H9 (cell line): ENCODE data around the gene B3GNT9. TPM values are rescaled to one million over a fixed set of nuclear protein-coding genes. Genes with fewer than 3 reads are reported as not detected.

Source experiments
- DNase-seq: peaks from one replicate; pipeline ENCODE4 v3.0.0-alpha.2; 2017
- H2AFZ ChIP-seq: one replicate; pipeline ENCODE4 v1.6.1; 2013; ENCODE audit warnings: mild to moderate bottlenecking, low read length, control low read depth, moderate library complexity
- H2AK5ac ChIP-seq: 2 replicates; pipeline ENCODE4 v1.6.1; 2013; ENCODE audit warnings: low read length, control low read depth, mixed read lengths; ENCODE audit not compliant: insufficient read length
- H2BK120ac ChIP-seq: one replicate; pipeline ENCODE4 v1.6.1; 2013; ENCODE audit warnings: low read depth, mild to moderate bottlenecking, low read length, control low read depth, inconsistent platforms; ENCODE audit not compliant: poor library complexity, severe bottlenecking
- H2BK12ac ChIP-seq: 2 replicates; pipeline ENCODE4 v1.6.1; 2013; ENCODE audit warnings: low read length, control low read depth, mixed read lengths, low read depth; ENCODE audit not compliant: insufficient read length
- H2BK15ac ChIP-seq: 2 replicates; pipeline ENCODE4 v1.6.1; 2013; ENCODE audit warnings: low read depth, low read length, control low read depth
- H2BK20ac ChIP-seq: one replicate; pipeline ENCODE4 v1.6.1; 2013; ENCODE audit warnings: low read depth, mild to moderate bottlenecking, low read length, control low read depth, inconsistent platforms; ENCODE audit not compliant: poor library complexity, severe bottlenecking
- H2BK5ac ChIP-seq: 2 replicates; pipeline ENCODE4 v1.6.1; 2013; ENCODE audit warnings: low read length, control low read depth, mixed read lengths; ENCODE audit not compliant: insufficient read length
- H3K14ac ChIP-seq: 2 replicates; pipeline ENCODE4 v1.6.1; 2013; ENCODE audit warnings: low read length, control low read depth; ENCODE audit not compliant: insufficient read depth
- H3K18ac ChIP-seq: 2 replicates; pipeline ENCODE4 v1.6.1; 2013; ENCODE audit warnings: low read depth, mild to moderate bottlenecking, mixed read lengths, low read length, control low read depth; ENCODE audit not compliant: insufficient read length
- H3K23ac ChIP-seq: 2 replicates; pipeline ENCODE4 v1.6.1; 2013; ENCODE audit warnings: low read length, control low read depth, mixed read lengths, low read depth; ENCODE audit not compliant: insufficient read length
- H3K23me2 ChIP-seq: 2 replicates; pipeline ENCODE4 v1.6.1; 2013; ENCODE audit warnings: low read depth, mild to moderate bottlenecking, mixed read lengths, low read length, control low read depth; ENCODE audit not compliant: insufficient read length, poor library complexity, severe bottlenecking
- H3K27ac ChIP-seq: 2 replicates; pipeline ENCODE4 v1.5.1; 2013; ENCODE audit warnings: low read length, control low read depth, mixed read lengths, low read depth; ENCODE audit not compliant: insufficient read length
- H3K27me3 ChIP-seq: 2 replicates; pipeline ENCODE4 v1.6.1; 2013; ENCODE audit warnings: low read length, control low read depth, inconsistent platforms; ENCODE audit not compliant: insufficient read depth
- H3K4ac ChIP-seq: 2 replicates; pipeline ENCODE4 v1.6.1; 2013; ENCODE audit warnings: low read depth, mild to moderate bottlenecking, control low read depth, inconsistent platforms, low read length, moderate library complexity
- H3K4me1 ChIP-seq: 2 replicates; pipeline ENCODE4 v1.6.1; 2013; ENCODE audit warnings: low read length, control low read depth, inconsistent platforms; ENCODE audit not compliant: insufficient read depth
- H3K4me2 ChIP-seq: 2 replicates; pipeline ENCODE4 v1.6.1; 2013; ENCODE audit warnings: low read length, control low read depth, mixed read lengths; ENCODE audit not compliant: insufficient read length, insufficient read depth
- H3K56ac ChIP-seq: 2 replicates; pipeline ENCODE4 v1.6.1; 2013; ENCODE audit warnings: low read depth, mild to moderate bottlenecking, mixed read lengths, low read length, control low read depth; ENCODE audit not compliant: insufficient read length
- H3K79me1 ChIP-seq: 2 replicates; pipeline ENCODE4 v1.6.1; 2013; ENCODE audit warnings: low read depth, mild to moderate bottlenecking, moderate library complexity, low read length, control low read depth, inconsistent platforms; ENCODE audit not compliant: insufficient read depth, poor library complexity, severe bottlenecking
- H3K79me2 ChIP-seq: 2 replicates; pipeline ENCODE4 v1.6.1; 2013; ENCODE audit warnings: low read length, control low read depth, inconsistent platforms; ENCODE audit not compliant: insufficient read depth
- H3K9ac ChIP-seq: 2 replicates; pipeline ENCODE4 v1.6.1; 2013; ENCODE audit warnings: low read length, control low read depth, mixed read lengths; ENCODE audit not compliant: insufficient read length; ENCODE audit errors: extremely low read depth
- H3K9me3 ChIP-seq: one replicate; pipeline ENCODE4 v1.6.1; 2013; ENCODE audit warnings: low read depth, low read length, inconsistent platforms; ENCODE audit not compliant: control insufficient read depth
- H3T11ph ChIP-seq: one replicate; pipeline ENCODE4 v1.6.1; 2013; ENCODE audit warnings: mild to moderate bottlenecking, low read length, control low read depth, inconsistent platforms
- H4K20me1 ChIP-seq: one replicate; pipeline ENCODE4 v1.6.1; 2013; ENCODE audit not compliant: control insufficient read depth, insufficient read length, insufficient read depth
- H4K5ac ChIP-seq: 2 replicates; pipeline ENCODE4 v1.6.1; 2013; ENCODE audit warnings: low read depth, mild to moderate bottlenecking, mixed read lengths, low read length, control low read depth; ENCODE audit not compliant: insufficient read length
- H4K8ac ChIP-seq: replicated peaks from 2 replicates; pipeline ENCODE4 v1.6.1; 2013; ENCODE audit warnings: low read length, control low read depth, mixed read lengths, low read depth; ENCODE audit not compliant: insufficient read length
- H4K91ac ChIP-seq: 2 replicates; pipeline ENCODE4 v1.6.1; 2013; ENCODE audit warnings: low read depth, mild to moderate bottlenecking, moderate library complexity, mixed read lengths, low read length, control low read depth; ENCODE audit not compliant: insufficient read length
- H3K27ac Mint-ChIP-seq, 3 experiments: 2 replicates in 2 of 3; 3 replicates in 1 of 3; pipeline ENCODE4 v1.8.0; 2020 to 2021; ENCODE audit warnings: mixed read lengths in 3 of 3, mild to moderate bottlenecking in 1 of 3, moderate library complexity in 1 of 3
- H3K27me3 Mint-ChIP-seq: 2 replicates; pipeline ENCODE4 v1.8.0; 2021; ENCODE audit warnings: low read depth, mild to moderate bottlenecking, moderate library complexity, mixed read lengths
- H3K36me3 Mint-ChIP-seq, 3 experiments: 2 replicates in 2 of 3; 3 replicates in 1 of 3; pipeline ENCODE4 v1.8.0; 2020 to 2021; ENCODE audit warnings: low read depth in 3 of 3, mixed read lengths in 3 of 3; ENCODE audit not compliant: insufficient read depth in 1 of 3
- H3K4me1 Mint-ChIP-seq, 2 experiments: 2 replicates each; pipeline ENCODE4 v1.8.0; 2020; ENCODE audit warnings: mixed read lengths in 2 of 2
- H3K4me3 Mint-ChIP-seq, 2 experiments: 2 replicates in 1 of 2; 3 replicates in 1 of 2; pipeline ENCODE4 v1.8.0; 2020 to 2021; ENCODE audit warnings: mild to moderate bottlenecking in 2 of 2, mixed read lengths in 2 of 2, moderate library complexity in 1 of 2
- H3K9me3 Mint-ChIP-seq, 2 experiments: 2 replicates in 1 of 2; 3 replicates in 1 of 2; pipeline ENCODE4 v1.8.0; 2020; ENCODE audit warnings: mild to moderate bottlenecking in 2 of 2, mixed read lengths in 2 of 2, moderate library complexity in 1 of 2
- CTCF ChIP-seq: fragments of 200-600 bp; sonication (generic); conservative IDR thresholded peaks from 3 replicates; pipeline ENCODE4 v1.8.0; 2021; ENCODE audit warnings: antibody characterized with exemption, mild to moderate bottlenecking
- WGBS: extraction: QIAGEN DNeasy Blood & Tissue Kit; methylation state at CpG from one replicate; pipeline ENCODE4 v1.1.7; 2013; ENCODE audit warnings: missing lambda C conversion rate, low lambda C conversion rate, mixed read lengths; ENCODE audit not compliant: insufficient read length; ENCODE audit errors: extremely low coverage; 5-methylcytosine and 5-hydroxymethylcytosine counted together
- total RNA-seq: library from RNA; stranded (reverse); gene quantifications from 2 replicates; pipeline ENCODE4 v1.2.1, GENCODE V29; 2021

B3GNT9 gene
- total RNA-seq, 1 experiment from 2014 or later: 11.2 TPM

GRCh38 chr16:67158637-67159600 lies 8.1 kb upstream of the B3GNT9 start:
- H2AK5ac ChIP-seq: no peak overlapping the region
- H3K4me1 ChIP-seq: no peaks in the 10 kb centered on the region
- Mint-ChIP-seq H3K36me3 (no peaks in the 10 kb centered on the region), H3K4me1 (peaks cover 7 to 22% of the 10 kb centered on the region in 2 experiments), H3K27ac (no peak overlapping the region), H3K9me3 (peaks cover 3 to 7% of the 10 kb centered on the region in 2 experiments; a peak in 3 of 5 replicates), H3K4me3 (peak overlapping the region; percentile 65 to 79), H3K27me3 (peaks cover 100% of the 10 kb centered on the region)
- no peak overlapping the region for H4K91ac ChIP-seq
- H3K27me3 ChIP-seq: peaks cover 93% of the 10 kb centered on the region
- DNase-seq: peak; percentile 61
- no peak overlapping the region for H2BK120ac ChIP-seq
- no CpG with 5 or more reads among the region's 34 CpGs for WGBS
- no peak overlapping the region for H2BK20ac ChIP-seq
- H4K5ac ChIP-seq: no peak overlapping the region
- H3K4me2 ChIP-seq: peak overlapping the region; percentile 52
- H3K23ac ChIP-seq: no peak overlapping the region
- H3K27ac ChIP-seq: no peak overlapping the region
- no peak overlapping the region for H3K9ac ChIP-seq
- H3K56ac ChIP-seq: no peak overlapping the region
- no peaks in the 10 kb centered on the region for H3K9me3 ChIP-seq
- no peaks in the 10 kb centered on the region for H3K79me2 ChIP-seq
- H3K14ac ChIP-seq: no peak overlapping the region
- no peak overlapping the region for H3K4ac ChIP-seq
- no peak overlapping the region for H2BK12ac ChIP-seq
- peaks cover 25% of the 10 kb centered on the region for H3K23me2 ChIP-seq
- no peaks in the 10 kb centered on the region for H3K79me1 ChIP-seq
- H2BK15ac ChIP-seq: no peak overlapping the region
- no peak overlapping the region for H3K18ac ChIP-seq
- no peak overlapping the region for H2AFZ ChIP-seq
- H4K8ac ChIP-seq: no peak overlapping the region
- no peak for TF ChIP-seq CTCF
- H4K20me1 ChIP-seq: no peaks in the 10 kb centered on the region
- no peak overlapping the region for H2BK5ac ChIP-seq
- H3T11ph ChIP-seq: no peak overlapping the region
